Measurements from ENCODE around the gene RMDN3.
A peak's percentile ranks its signal among the peaks of the same experiment; 100 is the strongest.

Gene RMDN3

GRCh38 chr15:40775740-40776536, 20.9 kb upstream of the RMDN3 start:
- peak overlapping the region; percentile 77 for H3K27ac ChIP-seq
- ChIA-PET POLR2A (ENCODE audit: low non-redundant PET) (no interaction called here), CTCF (interaction anchor here (1.2 kb wide), 1 partner anchor 11 kb away, joined by 4 read pairs; no protein-coding TSS in a partner anchor)
- no peak for TF ChIP-seq CTCF (conservative IDR thresholded peaks at IDR 0.05; ENCODE audit: low read depth)
- DNase-seq (ENCODE audit: low spot score), result no peak

GRCh38 chr15:40775007-40775406, 20.0 kb upstream of the RMDN3 start:
- no peak for TF ChIP-seq CTCF (conservative IDR thresholded peaks at IDR 0.05; ENCODE audit: low read depth)
- CTCF ChIA-PET, result no interaction called here
- H3K27ac ChIP-seq, result peak overlapping the region; percentile 77
- POLR2A ChIA-PET (ENCODE audit: low non-redundant PET), result no interaction called here
- DNase-seq (ENCODE audit: low spot score), result no peak

GRCh38 chr15:40773902-40774301, 18.8 kb upstream of the RMDN3 start:
- ChIA-PET CTCF (interaction anchor here (1.0 kb wide), 1 partner anchor 27 kb away, joined by 4 read pairs; no protein-coding TSS in a partner anchor), POLR2A (ENCODE audit: low non-redundant PET) (no interaction called here)
- no peak for TF ChIP-seq CTCF (conservative IDR thresholded peaks at IDR 0.05; ENCODE audit: low read depth)
- peak overlapping the region; percentile 99 for H3K27ac ChIP-seq
- no peak for DNase-seq (ENCODE audit: low spot score)

- POLR2A ChIA-PET (ENCODE audit: low non-redundant PET), result no interaction called here
- TF ChIP-seq CTCF (conservative IDR thresholded peaks at IDR 0.05; ENCODE audit: low read depth), result no peak
- CTCF ChIA-PET, result interaction anchor here (1.0 kb wide), 1 partner anchor 26 kb away, joined by 4 read pairs; no protein-coding TSS in a partner anchor
- no peak for DNase-seq (ENCODE audit: low spot score)
- peak overlapping the region; percentile 99 for H3K27ac ChIP-seq
These were observed 18.4 kb upstream of the RMDN3 start for GRCh38 chr15:40773496-40773895.

GRCh38 chr15:40772014-40772413, 17.0 kb upstream of the RMDN3 start:
- H3K27ac ChIP-seq, result peak overlapping the region; percentile 99
- ChIA-PET CTCF (interaction anchor here (0.5 to 3.1 kb wide), 2 partner anchors 25 to 144 kb away, joined by 3 to 18 read pairs; no protein-coding TSS in a partner anchor), POLR2A (ENCODE audit: low non-redundant PET) (no interaction called here)
- no peak for DNase-seq (ENCODE audit: low spot score)
- TF ChIP-seq CTCF (conservative IDR thresholded peaks at IDR 0.05; ENCODE audit: low read depth), result no peak

GRCh38 chr15:40771242-40771641, 16.2 kb upstream of the RMDN3 start:
- TF ChIP-seq CTCF (conservative IDR thresholded peaks at IDR 0.05; ENCODE audit: low read depth), result no peak
- no peak for DNase-seq (ENCODE audit: low spot score)
- H3K27ac ChIP-seq, result peak overlapping the region; percentile 99
- ChIA-PET CTCF (interaction anchor here (1.2 to 3.1 kb wide), 2 partner anchors 24 to 170 kb away, joined by 3 to 18 read pairs; no protein-coding TSS in a partner anchor), POLR2A (ENCODE audit: low non-redundant PET) (no interaction called here)

Measured in RWPE1 (cell line).